SW480 (cell line): ENCODE data around the gene KPNA3.
"Not testable (repeated sequence)": the region's sequence is repeated elsewhere in the genome, so short reads cannot be mapped to it uniquely, and the experiment has no call there.

Source experiments
- DNase-seq: peaks from one replicate; pipeline ENCODE4 v3.0.0-alpha.2; 2016; ENCODE audit warnings: low spot score

The KPNA3 gene

DNA sequence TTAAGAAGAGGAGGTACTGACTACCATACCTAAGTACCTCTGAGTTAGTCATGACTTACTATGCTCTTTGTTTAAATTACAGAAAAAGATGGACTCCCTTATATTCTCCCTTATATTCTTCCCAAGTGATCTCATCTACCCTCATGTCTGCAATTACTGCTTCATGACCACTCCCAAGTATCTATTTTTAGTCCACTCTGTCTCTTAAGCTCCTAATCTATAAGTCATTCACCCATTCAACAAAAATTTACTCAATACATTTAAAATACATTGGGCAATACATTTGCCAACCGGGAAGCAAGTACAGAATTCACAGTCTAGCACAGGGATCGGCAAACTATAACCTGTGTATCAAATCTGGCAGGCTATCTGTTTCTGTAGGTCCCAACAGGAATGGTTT lies 42.6 kb downstream of the KPNA3 start:
- DNase-seq = no peak

DNA sequence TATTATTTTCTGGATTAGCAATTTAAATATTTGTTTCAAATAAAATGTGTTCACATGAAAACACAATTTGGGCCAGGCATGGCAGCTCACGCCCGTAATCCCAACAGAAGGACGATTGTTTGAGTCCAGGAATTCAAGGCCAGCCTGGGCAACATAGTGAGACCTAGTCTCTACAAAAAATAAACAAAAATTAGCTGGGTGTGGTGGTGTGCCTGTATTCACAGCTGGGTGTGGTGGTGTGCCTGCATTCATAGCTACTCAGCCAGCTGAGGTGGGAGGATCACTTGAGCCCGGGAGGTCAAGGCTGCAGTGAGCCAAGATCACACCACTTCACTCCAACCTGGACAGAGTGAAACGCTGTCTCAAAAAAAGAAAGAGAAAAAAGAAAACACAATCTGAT lies 46.4 kb downstream of the KPNA3 start:
- DNase-seq = no peak

DNA sequence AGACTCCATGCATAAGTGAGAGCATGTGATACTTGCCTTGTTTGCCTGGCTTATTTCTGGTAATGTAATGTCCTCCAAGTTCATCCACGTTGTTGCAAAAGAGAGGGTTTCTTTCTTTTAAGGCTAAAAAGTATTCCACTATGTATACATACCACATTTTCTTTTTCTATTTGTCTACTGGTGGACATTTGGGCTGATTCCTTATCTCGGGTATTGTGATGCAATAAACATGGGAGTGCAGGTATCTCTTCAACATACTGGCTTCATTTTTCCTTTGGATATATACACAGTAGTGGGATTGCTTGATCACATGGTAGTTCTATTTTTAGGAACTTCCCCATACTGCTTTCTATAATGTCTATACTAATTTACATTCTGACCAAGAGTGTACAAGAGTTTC lies 51.6 kb downstream of the KPNA3 start:
- no peak for DNase-seq

DNA sequence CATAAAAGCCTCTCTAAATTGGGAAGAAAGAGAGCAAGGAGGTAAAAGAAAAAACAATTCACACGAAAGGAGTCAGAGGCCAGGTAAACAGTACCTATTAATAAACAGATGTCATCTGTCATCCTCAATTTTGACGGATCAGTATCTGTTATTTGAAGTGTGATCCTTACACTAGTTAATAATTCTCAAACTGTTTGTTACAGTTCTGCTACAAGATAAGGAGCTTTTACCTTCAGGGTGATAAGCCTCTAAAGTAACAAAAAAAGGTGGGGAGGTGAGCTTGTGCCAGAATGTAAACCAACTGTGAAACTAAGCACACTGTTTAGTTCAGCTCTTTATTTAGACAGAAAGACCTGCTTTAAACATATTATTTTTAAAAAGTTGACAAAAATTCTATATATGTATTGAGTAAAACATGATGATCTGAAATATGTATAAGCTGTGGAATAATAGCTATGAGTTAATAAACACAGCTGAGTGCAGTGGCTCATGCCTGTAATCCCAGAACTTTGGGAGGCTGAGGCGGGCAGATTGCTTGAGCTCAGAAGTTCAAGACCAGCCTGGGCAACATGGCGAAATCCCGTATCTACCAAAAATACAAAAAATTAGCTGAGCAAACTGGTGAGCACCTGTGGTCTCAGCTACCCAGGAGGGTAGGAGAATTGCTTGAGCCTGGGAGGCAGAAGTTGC lies 52.8 kb downstream of the KPNA3 start:
- no peak for DNase-seq

DNA sequence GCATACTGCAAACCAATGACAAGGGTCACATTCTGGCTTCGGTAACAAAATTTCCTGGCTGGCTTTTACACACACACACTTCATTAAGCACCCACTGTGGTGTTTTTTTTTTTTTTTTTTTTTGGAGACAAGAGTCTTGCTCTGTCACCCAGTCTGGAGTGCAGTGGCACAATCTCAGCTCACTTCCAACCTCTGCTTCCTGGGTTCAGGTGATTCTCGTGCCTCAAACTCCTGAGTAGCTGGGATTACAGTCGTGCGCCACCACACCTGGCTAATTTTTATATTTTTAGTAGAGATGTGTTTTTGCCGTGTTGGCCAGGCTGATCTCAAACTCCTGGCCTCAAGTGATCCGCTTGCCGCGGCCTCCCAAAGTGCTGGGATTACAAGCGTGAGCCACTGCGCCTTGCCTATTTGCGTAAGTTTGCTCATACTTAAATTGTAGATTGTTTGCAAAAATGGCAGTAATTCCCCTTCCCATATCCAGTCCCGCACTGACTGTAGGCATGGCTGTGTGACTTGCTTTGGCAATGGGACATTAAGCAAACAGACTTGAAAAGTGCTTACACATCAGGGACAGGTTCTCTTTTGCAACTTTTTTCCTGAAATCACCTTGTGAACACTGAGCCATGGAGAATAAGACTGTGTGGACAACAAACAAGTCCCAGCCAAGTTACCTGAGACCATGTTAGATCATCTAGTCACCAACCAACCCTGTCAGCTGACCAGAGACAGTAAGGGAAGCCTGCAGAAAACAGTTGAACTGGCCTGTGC lies 59.1 kb downstream of the KPNA3 start:
- no peak for DNase-seq

DNA sequence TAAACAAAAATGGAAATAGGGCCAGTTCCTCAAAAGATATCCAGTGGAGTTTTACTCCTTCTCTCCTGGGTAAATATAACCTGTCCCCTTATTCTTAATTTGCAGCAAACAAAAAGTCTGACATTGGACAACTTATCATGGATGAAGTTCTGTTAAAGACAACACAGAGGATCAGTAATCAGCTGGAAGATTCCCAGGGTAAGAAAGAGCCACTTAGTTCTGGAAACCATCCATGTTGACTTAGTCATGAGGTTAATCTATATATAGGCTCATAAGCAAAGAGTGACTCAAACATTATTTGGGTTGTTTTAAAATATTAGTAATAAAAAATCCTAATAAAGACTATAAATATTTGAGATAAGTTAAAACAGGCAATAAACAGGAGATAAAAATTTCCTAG lies 60.7 kb downstream of the KPNA3 start:
- DNase-seq = no peak

DNA sequence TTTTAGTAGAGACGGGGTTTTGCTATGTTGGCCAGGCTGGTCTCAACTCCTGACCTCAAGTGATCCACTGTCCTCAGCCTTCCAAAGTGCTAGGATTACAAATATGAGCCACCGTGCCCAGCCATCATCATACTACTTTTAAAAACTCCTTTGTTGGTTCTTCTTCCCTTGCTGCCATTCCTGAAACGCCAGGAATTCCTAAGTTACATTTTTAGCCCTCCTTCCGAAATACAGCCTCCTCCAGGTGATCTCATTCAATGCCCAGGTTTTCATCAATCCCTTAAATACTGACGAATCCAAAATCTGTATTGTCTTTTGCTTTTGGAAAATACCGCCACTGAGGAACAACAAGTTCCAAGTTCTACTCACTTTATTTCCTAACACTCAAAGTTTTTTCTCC lies 75.9 kb downstream of the KPNA3 start:
- DNase-seq = no peak

DNA sequence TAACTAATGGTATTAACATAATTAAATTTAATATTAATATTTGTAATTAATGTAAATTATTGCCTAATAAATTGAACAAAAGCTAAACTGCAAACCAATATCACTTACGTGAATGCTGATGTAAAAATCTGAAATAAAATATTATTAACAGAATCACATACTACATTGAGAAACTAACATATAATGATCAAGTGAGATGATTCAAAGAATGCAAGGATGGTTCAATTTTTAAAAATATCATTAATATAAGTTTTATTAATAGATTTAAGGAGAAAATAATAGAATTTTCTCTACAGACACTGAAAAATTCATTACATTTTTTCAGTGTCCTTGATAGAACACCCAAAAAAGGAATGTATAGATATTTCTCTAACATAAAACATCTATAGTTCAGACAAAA lies 77.7 kb downstream of the KPNA3 start:
- DNase-seq = no peak

DNA sequence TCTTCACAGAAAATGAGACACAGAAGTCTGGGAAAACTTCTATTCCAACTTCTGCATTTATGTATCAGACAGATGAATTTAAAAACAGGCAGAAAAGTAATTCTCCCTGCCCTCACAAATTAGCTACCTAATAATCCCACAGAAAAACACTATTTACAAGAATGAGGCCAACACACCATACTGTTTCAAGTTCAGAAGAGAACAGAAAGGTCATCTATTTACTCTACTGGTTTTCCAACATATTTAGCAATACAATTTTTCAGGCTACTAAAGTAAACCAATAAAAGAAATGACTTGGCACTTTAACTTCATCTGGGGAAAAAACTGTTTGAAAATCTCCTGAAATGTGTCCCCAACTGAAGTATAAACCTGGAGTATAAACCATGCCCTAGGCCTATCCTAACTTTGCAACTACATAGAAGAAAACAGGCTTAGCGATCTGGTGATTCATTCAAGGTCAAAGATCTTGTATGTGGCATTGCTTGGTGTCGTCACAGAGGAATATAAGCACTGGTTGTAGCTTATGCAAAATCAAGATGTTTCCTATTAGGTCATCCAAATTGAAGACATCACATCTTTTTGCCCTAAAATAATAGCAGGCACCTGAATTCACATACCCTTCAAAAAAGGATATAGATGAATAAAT lies 81.1 kb downstream of the KPNA3 start:
- DNase-seq = no peak

DNA sequence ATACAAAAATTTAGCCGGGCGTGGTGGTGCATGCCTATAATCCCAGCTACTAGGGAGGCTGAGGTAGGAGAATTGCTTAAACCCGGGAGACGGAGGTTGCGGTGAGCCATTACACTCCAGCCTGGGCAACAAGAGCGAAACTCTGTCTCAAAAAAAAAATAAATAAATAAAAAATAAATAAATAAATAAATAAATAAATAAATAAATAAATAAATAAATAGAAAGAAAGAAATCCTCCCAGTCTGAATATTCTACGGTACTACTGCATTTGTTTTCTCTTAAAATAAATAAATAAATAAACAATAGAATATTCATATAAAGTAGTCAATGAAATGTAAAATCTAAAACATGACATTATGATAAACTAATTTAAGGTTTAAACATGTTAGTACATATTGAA lies 88.2 kb downstream of the KPNA3 start:
- DNase-seq = not testable (repeated sequence)

DNA sequence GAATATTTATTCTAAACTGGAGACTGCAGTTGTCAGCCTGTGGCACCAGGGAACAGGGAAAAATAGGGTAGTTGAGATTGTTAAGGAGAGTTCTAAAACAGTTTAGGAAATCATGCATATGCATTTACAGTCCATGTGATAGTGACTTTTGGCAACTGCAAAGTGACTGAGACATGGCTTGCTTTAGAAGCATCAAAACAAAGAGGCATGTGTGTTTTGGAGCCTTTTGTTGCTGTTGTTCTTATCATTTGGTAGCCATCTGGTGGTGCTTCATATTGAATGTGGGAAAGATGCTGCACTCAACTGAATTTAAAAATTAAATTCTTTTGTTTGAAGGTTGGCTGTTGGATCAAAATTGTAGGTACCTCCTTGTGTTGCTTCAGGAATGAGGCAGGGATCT lies 91.0 kb downstream of the KPNA3 start:
- no peak for DNase-seq

DNA sequence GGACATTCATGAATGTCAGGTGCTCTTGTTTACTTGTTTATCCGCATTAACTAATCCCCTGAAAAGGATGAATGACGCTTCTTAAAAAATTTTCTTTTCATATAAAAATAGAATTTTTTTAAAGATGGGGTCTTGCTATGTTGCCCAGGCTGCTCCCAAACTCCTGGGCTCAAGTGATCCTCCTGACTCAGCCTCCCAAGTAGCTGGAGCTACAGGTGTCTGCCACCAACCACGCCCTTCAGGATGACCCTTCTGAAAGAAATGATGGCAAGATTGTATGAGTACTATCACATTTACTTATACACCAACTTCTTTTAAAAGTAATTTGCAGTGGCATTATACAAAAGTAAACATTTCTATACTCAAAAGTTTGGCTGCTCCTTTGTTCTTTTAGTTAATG lies 95.0 kb downstream of the KPNA3 start:
- no peak for DNase-seq

DNA sequence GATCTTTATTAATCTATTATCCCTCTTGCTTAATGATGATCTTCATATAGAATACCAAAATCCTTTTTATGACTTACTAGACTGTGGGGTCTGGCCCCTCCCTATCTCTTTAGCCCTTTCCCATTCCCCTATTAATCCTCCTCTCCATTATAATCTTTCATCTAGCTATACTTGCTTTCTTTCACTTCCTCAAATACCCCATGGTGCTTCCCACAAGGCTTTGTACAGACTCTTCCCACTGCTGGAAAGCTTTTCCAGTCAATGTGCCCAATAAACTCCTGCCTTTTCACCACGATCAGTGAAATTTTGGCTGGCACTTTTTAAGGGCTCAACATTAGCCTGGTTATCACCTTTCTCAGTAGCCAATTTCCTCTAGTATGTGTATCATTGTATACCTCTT lies 98.0 kb downstream of the KPNA3 start:
- no peak for DNase-seq

DNA sequence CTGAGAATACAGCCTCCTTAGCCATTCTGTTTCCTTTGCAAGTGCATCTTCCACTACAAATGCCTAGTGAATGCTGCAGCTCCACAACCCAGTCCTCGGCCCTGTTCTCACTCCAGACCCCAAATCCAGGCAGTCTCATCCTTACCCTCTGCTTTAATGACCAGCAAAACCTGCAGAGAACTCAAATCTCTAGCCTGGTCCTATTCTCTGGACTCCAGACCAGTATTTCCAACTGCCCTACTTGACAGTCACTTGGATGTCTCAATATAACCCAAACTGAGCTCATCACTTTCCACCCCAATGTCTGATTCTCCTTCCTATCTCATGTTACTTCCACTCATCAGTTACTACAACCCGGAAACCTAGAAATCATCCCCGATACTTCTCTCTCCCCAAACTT lies 98.6 kb downstream of the KPNA3 start:
- DNase-seq = no peak

DNA sequence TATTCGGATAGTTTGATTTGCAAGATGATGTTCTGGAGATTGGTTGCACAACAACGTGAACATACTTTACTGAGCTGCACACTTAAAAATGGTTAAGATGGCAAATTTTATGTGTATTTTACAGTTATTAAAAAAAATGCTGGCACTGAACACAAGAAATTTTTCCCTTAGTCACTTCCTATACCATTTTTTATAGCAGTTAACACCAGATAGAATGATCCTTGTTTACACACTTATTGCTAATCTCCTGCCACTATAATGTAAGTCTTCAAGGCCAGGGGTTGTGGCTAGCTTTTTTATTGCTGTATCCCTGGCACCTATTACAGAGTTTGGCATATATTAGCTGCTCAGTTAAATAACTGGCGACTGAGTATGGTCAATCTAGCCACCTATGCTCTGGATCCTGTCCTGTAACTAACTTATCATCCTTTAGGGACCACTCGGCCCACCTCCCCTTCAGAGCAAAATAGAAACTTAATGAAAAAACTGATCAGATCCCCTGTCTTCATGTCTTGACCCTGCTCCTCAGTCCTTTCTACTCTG lies 99.2 kb downstream of the KPNA3 start:
- DNase-seq = no peak

DNA sequence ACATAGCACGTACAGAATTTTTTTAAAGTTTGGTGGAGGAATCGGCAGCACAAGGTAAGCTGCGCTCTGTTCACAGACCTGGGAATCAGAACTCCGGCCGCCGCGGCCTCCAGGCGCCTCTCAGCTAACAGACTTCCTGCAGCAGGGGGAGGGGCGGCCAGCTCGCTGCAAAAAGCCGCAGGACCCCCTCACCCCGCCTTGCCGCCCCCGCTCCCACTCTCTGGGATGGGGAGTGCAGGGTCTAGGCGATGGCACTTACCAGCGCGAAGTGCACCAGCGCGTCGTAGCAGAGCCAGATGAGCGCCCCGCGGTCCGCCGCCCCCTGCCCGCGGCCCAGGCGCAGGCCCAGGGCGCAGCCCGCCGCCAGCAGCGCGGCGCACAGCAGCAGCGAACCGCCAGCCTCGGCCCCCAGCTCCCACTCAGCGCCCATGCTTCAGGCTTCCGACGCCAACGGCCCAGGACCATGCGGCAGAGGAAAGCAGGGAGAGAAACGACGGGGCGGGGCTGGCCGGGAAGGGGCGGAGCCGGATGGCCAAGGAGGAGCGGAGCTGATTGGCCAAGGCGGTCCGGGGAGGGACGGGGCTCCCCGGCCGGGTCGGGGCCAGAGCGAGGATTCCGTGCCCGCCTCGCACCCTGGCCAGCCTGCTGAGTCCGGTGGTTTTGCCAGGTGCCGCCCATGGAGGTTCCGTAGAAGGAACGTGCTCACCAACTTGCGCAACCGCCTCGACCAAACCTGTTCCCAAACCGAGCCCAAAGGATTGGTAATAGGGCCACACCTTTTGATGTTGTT lies 101.3 kb downstream of the KPNA3 start, which contains the start of gene EBPL:
Gene EBPL, minus strand, starts transcription at position 492 of the 790 bp plus-strand sequence. Its CDS starts 62 bp downstream, at position 430.
- peak; percentile 91 for DNase-seq

DNA sequence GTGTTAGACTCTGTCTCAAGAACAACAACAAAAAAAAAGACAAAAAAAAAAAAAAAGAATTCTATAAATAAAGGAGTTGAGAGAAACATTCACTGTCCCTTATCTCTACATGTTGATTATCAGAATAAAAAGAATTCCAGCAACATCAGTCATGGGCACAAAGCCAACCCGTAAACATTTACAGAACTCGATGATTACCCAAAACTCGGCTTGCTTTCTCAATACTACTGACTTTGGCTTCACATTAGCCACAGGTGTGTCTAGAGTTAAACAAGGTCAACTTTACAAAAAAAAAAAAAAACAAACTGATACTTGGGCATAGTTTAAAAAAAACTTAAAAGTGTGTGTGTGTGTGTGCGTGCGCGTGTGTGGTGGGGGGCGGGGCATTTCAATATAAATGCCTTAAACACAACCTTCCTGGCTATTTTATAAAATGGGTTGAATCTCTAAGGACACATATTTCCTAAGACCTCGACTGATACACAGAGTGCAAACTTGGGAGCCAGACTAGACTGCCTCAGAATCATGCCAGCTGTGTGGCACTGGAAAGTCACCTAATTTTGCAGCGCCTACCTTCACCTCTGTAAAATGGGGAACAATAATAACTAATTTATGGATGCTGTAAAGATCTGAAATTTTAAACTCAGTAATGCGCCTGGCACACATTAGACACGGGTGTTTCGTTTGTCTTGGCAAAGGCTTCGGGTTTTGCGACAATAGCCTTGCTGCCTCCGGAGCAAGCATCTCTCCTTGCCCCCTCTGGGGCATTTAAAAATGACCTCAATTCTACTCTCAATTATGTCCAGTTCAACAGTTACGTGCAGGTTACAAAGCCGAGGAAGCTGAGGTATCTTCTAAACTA lies 102.1 kb downstream of the KPNA3 start:
- peak; percentile 13 for DNase-seq

DNA sequence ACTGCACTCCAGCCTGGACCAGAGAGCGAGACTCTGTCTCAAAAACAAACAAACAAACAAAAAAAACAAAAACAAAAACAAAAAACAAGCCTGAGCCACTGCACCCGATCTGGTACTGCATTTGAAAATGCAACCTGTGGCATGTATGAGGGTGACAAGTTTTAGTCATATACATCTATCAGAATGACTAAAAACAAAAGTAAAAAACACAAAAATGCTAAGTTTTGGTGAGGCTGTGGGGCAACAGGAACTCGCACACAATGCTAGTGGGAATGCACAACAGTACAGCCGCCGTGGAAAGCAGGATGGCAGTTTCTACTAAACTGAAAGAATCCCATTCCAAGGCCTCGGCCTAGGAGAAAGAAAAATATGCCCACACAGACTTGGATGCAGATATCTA lies 109.0 kb downstream of the KPNA3 start:
- DNase-seq = no peak

DNA sequence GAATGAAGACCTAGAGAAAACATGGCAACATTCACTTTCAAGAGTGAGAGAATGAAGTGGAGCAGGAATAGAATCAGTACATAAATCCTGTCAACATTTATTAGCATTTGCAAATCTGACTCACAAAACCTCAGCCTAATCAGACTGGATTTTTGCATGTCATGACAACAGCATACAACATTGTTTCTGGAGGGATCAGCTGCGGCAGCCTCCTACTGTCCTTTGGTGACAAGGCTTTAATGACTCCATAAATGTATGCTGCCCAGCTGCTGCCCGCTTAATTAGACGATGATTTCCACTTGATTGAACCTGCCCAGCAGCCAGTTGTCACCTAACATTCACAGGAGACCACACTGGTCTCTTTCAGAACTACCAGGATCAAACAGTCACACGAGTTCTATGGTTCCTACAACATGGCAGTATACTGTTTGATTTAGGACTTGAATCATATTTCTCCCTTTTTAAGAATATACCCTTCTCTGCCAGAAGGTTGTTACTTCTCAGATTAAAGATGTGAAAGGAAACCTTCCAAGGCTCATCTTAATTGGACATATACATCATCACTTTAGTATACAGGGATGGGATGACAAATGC lies 110.5 kb downstream of the KPNA3 start:
- DNase-seq = peak; percentile 59

DNA sequence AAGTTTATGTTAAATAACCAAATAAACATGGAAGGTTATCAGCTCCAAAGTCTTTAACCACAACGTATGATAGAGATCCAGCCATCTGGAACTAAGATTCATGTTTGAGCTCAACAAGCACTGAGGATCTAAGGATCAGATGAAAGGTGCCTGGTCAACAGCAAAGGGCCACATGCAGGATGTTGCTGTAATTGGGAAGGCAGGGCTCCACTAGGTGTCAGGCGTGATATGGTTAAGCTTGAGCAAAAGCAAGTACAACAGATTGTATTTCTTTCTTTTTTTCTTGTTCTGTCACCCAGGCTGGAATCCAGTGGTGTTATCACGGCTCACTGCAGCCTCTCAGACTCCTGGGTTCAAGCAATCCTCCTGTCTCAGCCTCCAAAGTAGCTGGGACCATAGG lies 113.2 kb downstream of the KPNA3 start:
- peak; percentile 37 for DNase-seq
